ENCODE results near the gene IPPK. TPM values are rescaled to one million over a fixed set of nuclear protein-coding genes. Genes with fewer than 3 reads are reported as not detected.

The IPPK gene
- total RNA-seq, 5 donors from 2014 or later (not counting 1 experiment from before 2014, with no cell fraction given): 7.5 to 9.6 (median 8.3) TPM

GRCh38 chr9:92655896-92656536 lies 13.9 kb downstream of the IPPK start:
- POLR2A ChIA-PET: no interaction called here
- DNase-seq (no peak), ATAC-seq (replicated peaks in 1 of 4) (no peak)
- peaks cover 26% of the 10 kb centered on the region for H3K36me3 Mint-ChIP-seq
- no peaks in the 10 kb centered on the region for H3K4me1 ChIP-seq (ENCODE audit: control insufficient read depth in 1 of 2, extremely low read depth in 1 of 2, insufficient read depth in 2 of 2, low read length in 2 of 2)
- H3K9me3 ChIP-seq: no peaks in the 10 kb centered on the region
- 98% methylated on average over 7 of the region's 9 CpGs for WGBS (ENCODE audit: insufficient coverage)
- H3K36me3 ChIP-seq (ENCODE audit: control insufficient read depth in 2 of 2, extremely low read depth in 1 of 2, insufficient read depth in 1 of 2, low read length in 1 of 2): peaks cover 17 to 37% of the 10 kb centered on the region in 2 donors
- no peak overlapping the region for H3K27ac Mint-ChIP-seq
- H3K4me3 ChIP-seq (ENCODE audit: control insufficient read depth in 1 of 2, extremely low read depth in 1 of 2, low read length in 1 of 2): no peak overlapping the region
- H3K27ac ChIP-seq (ENCODE audit: low read length): no peak overlapping the region
- H3K4me3 Mint-ChIP-seq: no peak overlapping the region
- H3K9me3 Mint-ChIP-seq: no peaks in the 10 kb centered on the region
- H3K4me1 Mint-ChIP-seq: peaks cover 0 to 5% (median 2%) of the 10 kb centered on the region in 3 donors
- no peaks in the 10 kb centered on the region for H3K27me3 ChIP-seq (replicated peaks in 1 of 2; ENCODE audit: control insufficient read depth in 2 of 2, extremely low read depth in 1 of 2, insufficient read depth in 2 of 2, low read length in 1 of 2)
- CTCF ChIA-PET: no interaction called here
- no peaks in the 10 kb centered on the region for H3K27me3 Mint-ChIP-seq

- H3K27me3 Mint-ChIP-seq: no peaks in the 10 kb centered on the region
- H3K27me3 ChIP-seq (replicated peaks in 1 of 2; ENCODE audit: control insufficient read depth in 2 of 2, extremely low read depth in 1 of 2, insufficient read depth in 2 of 2, low read length in 1 of 2): no peaks in the 10 kb centered on the region
- ATAC-seq (replicated peaks in 1 of 4): no peak
- H3K9me3 Mint-ChIP-seq: no peaks in the 10 kb centered on the region
- no peak overlapping the region for H3K27ac ChIP-seq (ENCODE audit: low read length)
- peaks cover 31% of the 10 kb centered on the region for H3K36me3 Mint-ChIP-seq
- no peaks in the 10 kb centered on the region for H3K4me1 ChIP-seq (ENCODE audit: control insufficient read depth in 1 of 2, extremely low read depth in 1 of 2, insufficient read depth in 2 of 2, low read length in 2 of 2)
- H3K36me3 ChIP-seq (ENCODE audit: control insufficient read depth in 2 of 2, extremely low read depth in 1 of 2, insufficient read depth in 1 of 2, low read length in 1 of 2): peaks cover 17 to 43% of the 10 kb centered on the region in 2 donors
- POLR2A ChIA-PET: no interaction called here
- no peaks in the 10 kb centered on the region for H3K9me3 ChIP-seq
- CTCF ChIA-PET: no interaction called here
- H3K4me3 ChIP-seq (ENCODE audit: control insufficient read depth in 1 of 2, extremely low read depth in 1 of 2, low read length in 1 of 2): no peak overlapping the region
- 98% methylated on average over 6 of the region's 7 CpGs for WGBS (ENCODE audit: insufficient coverage)
- H3K4me3 Mint-ChIP-seq: no peak overlapping the region
- H3K4me1 Mint-ChIP-seq: peaks cover 0 to 5% (median 2%) of the 10 kb centered on the region in 3 donors
- no peak for DNase-seq
- no peak overlapping the region for H3K27ac Mint-ChIP-seq
These were observed 14.6 kb downstream of the IPPK start for GRCh38 chr9:92655366-92655765.

GRCh38 chr9:92654481-92655301 lies 15.2 kb downstream of the IPPK start:
- WGBS (ENCODE audit: insufficient coverage): 98% methylated on average over 18 of the region's 19 CpGs
- ChIA-PET POLR2A (interaction anchor here in 1 of 2 donors (0.6 kb wide), 1 partner anchor 540 kb away, joined by 11 read pairs; the partner anchor contains the start of gene SPTLC1), CTCF (no interaction called here)
- ATAC-seq (replicated peaks in 1 of 4) (no peak), DNase-seq (no peak)
- H3K27me3 Mint-ChIP-seq: no peaks in the 10 kb centered on the region
- Histone ChIP-seq H3K9me3 (no peaks in the 10 kb centered on the region), H3K27me3 (replicated peaks in 1 of 2; ENCODE audit: control insufficient read depth in 2 of 2, extremely low read depth in 1 of 2, insufficient read depth in 2 of 2, low read length in 1 of 2) (no peaks in the 10 kb centered on the region), H3K4me3 (ENCODE audit: control insufficient read depth in 1 of 2, extremely low read depth in 1 of 2, low read length in 1 of 2) (no peak overlapping the region), H3K4me1 (ENCODE audit: control insufficient read depth in 1 of 2, extremely low read depth in 1 of 2, insufficient read depth in 2 of 2, low read length in 2 of 2) (no peaks in the 10 kb centered on the region), H3K27ac (ENCODE audit: low read length) (no peak overlapping the region), H3K36me3 (ENCODE audit: control insufficient read depth in 2 of 2, extremely low read depth in 1 of 2, insufficient read depth in 1 of 2, low read length in 1 of 2) (peaks cover 17 to 47% of the 10 kb centered on the region in 2 donors)
- H3K36me3 Mint-ChIP-seq: peaks cover 33% of the 10 kb centered on the region
- no peak overlapping the region for H3K4me3 Mint-ChIP-seq
- H3K9me3 Mint-ChIP-seq: no peaks in the 10 kb centered on the region
- H3K27ac Mint-ChIP-seq: no peak overlapping the region
- H3K4me1 Mint-ChIP-seq: peaks cover 0 to under 1% (median 0%) of the 10 kb centered on the region in 3 donors

- POLR2A ChIA-PET: interaction anchor here in 1 of 2 donors (0.6 kb wide), 1 partner anchor 48 kb away, joined by 6 read pairs; no protein-coding TSS in a partner anchor
- no peak for ATAC-seq (replicated peaks in 1 of 4)
- CTCF ChIA-PET: interaction anchor here (0.7 kb wide), 2 partner anchors 16 to 515 kb away, joined by 4 to 5 read pairs; no protein-coding TSS in a partner anchor
These were observed 17.5 kb downstream of the IPPK start for GRCh38 chr9:92652461-92652860.

GRCh38 chr9:92650839-92651621 lies 18.9 kb downstream of the IPPK start:
- ChIA-PET POLR2A (interaction anchor here in 1 of 2 donors (0.5 kb wide), 1 partner anchor 26 kb away, joined by 3 read pairs; no protein-coding TSS in a partner anchor), CTCF (interaction anchor here in 1 of 2 donors (0.6 kb wide), 2 partner anchors 17 to 152 kb away, joined by 3 read pairs; no protein-coding TSS in a partner anchor)
- 95% methylated on average over 7 of the region's 10 CpGs for WGBS (ENCODE audit: insufficient coverage)
- Mint-ChIP-seq H3K27me3 (no peaks in the 10 kb centered on the region), H3K4me3 (no peak overlapping the region), H3K9me3 (peaks cover 0 to 4% (median 3%) of the 10 kb centered on the region in 3 donors), H3K4me1 (no peaks in the 10 kb centered on the region), H3K36me3 (peaks cover 50% of the 10 kb centered on the region), H3K27ac (no peak overlapping the region)
- no peak overlapping the region for H3K4me3 ChIP-seq (ENCODE audit: control insufficient read depth in 1 of 2, extremely low read depth in 1 of 2, low read length in 1 of 2)
- ATAC-seq (replicated peaks in 1 of 4) (no peak), DNase-seq (no peak)
- H3K27me3 ChIP-seq (replicated peaks in 1 of 2; ENCODE audit: control insufficient read depth in 2 of 2, extremely low read depth in 1 of 2, insufficient read depth in 2 of 2, low read length in 1 of 2): no peaks in the 10 kb centered on the region
- H3K36me3 ChIP-seq (ENCODE audit: control insufficient read depth in 2 of 2, extremely low read depth in 1 of 2, insufficient read depth in 1 of 2, low read length in 1 of 2): peaks cover 20 to 64% of the 10 kb centered on the region in 2 donors
- H3K4me1 ChIP-seq (ENCODE audit: control insufficient read depth in 1 of 2, extremely low read depth in 1 of 2, insufficient read depth in 2 of 2, low read length in 2 of 2): no peaks in the 10 kb centered on the region
- H3K27ac ChIP-seq (ENCODE audit: low read length): no peak overlapping the region
- no peaks in the 10 kb centered on the region for H3K9me3 ChIP-seq

More at GRCh38 chr9:92652461-92652860, 17.5 kb downstream of the IPPK start:
- Mint-ChIP-seq H3K4me1 (no peaks in the 10 kb centered on the region), H3K9me3 (no peaks in the 10 kb centered on the region), H3K4me3 (no peak overlapping the region), H3K27me3 (no peaks in the 10 kb centered on the region), H3K27ac (no peak overlapping the region), H3K36me3 (peaks cover 46% of the 10 kb centered on the region)
- Histone ChIP-seq H3K27me3 (replicated peaks in 1 of 2; ENCODE audit: control insufficient read depth in 2 of 2, extremely low read depth in 1 of 2, insufficient read depth in 2 of 2, low read length in 1 of 2) (no peaks in the 10 kb centered on the region), H3K9me3 (no peaks in the 10 kb centered on the region), H3K36me3 (ENCODE audit: control insufficient read depth in 2 of 2, extremely low read depth in 1 of 2, insufficient read depth in 1 of 2, low read length in 1 of 2) (peaks cover 25 to 53% of the 10 kb centered on the region in 2 donors), H3K4me3 (ENCODE audit: control insufficient read depth in 1 of 2, extremely low read depth in 1 of 2, low read length in 1 of 2) (no peak overlapping the region), H3K27ac (ENCODE audit: low read length) (no peak overlapping the region), H3K4me1 (ENCODE audit: control insufficient read depth in 1 of 2, extremely low read depth in 1 of 2, insufficient read depth in 2 of 2, low read length in 2 of 2) (no peaks in the 10 kb centered on the region)
- WGBS (ENCODE audit: insufficient coverage): no CpG with 5 or more reads among the region's 1 CpG
- no peak for DNase-seq

- H3K27me3 ChIP-seq (replicated peaks in 1 of 2; ENCODE audit: control insufficient read depth in 2 of 2, extremely low read depth in 1 of 2, insufficient read depth in 2 of 2, low read length in 1 of 2): no peaks in the 10 kb centered on the region
- POLR2A ChIA-PET: no interaction called here
- DNase-seq: no peak
- H3K9me3 ChIP-seq: no peaks in the 10 kb centered on the region
- no peak for ATAC-seq (replicated peaks in 1 of 4)
- H3K36me3 Mint-ChIP-seq: peaks cover 54% of the 10 kb centered on the region
- H3K27ac ChIP-seq (ENCODE audit: low read length): no peak overlapping the region
- peaks cover 0 to 11% (median 6%) of the 10 kb centered on the region in 3 donors for H3K9me3 Mint-ChIP-seq
- H3K4me1 Mint-ChIP-seq: no peaks in the 10 kb centered on the region
- 100% methylated on average over 3 of the region's 6 CpGs for WGBS (ENCODE audit: insufficient coverage)
- H3K36me3 ChIP-seq (ENCODE audit: control insufficient read depth in 2 of 2, extremely low read depth in 1 of 2, insufficient read depth in 1 of 2, low read length in 1 of 2): peaks cover 13 to 63% of the 10 kb centered on the region in 2 donors
- H3K27ac Mint-ChIP-seq: no peak overlapping the region
- H3K4me3 ChIP-seq (ENCODE audit: control insufficient read depth in 1 of 2, extremely low read depth in 1 of 2, low read length in 1 of 2): no peak overlapping the region
- no peaks in the 10 kb centered on the region for H3K27me3 Mint-ChIP-seq
- no peaks in the 10 kb centered on the region for H3K4me1 ChIP-seq (ENCODE audit: control insufficient read depth in 1 of 2, extremely low read depth in 1 of 2, insufficient read depth in 2 of 2, low read length in 2 of 2)
- CTCF ChIA-PET: interaction anchor here in 1 of 2 donors (0.6 kb wide), 2 partner anchors 16 to 151 kb away, joined by 3 read pairs; no protein-coding TSS in a partner anchor
- H3K4me3 Mint-ChIP-seq: no peak overlapping the region
These were observed 19.6 kb downstream of the IPPK start for GRCh38 chr9:92650296-92650695.
